ENCODE results near the gene SGTA. TPM values are rescaled to one million over a fixed set of nuclear protein-coding genes. Genes with fewer than 3 reads are reported as not detected.

The SGTA gene
- total and polyA plus RNA-seq, 9 of the 15 experiments (the other 6 are each of a cell fraction or from before 2014, with no cell fraction given) = 1.4 to 110 (median 49.9) TPM

DNA sequence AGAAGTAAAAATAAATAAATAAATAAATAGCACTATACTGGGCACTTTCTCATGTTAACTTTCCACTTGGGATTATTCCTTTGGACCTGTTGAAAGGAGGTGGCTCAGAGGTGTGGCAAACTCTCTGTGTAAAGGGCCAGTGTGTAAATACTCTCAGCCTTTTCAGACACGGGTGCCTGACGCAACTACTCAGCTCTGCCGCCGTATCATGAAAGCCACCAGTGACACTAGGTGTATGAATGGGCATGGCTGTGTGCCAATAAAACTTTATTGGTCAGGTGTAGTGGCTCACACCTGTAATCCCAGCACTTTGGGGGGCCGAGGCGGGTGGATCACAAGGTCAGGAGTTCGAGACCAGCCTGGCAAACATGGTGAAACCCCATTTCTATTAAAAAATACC, 23.1 kb downstream of the SGTA start:
- in situ Hi-C loops (cut with MboI) = no loop called here
- BruUV-seq (replicated peaks) = no TSS peak

More for the DNA sequence above, 23.1 kb downstream of the SGTA start:
- WGBS (ENCODE audit: insufficient coverage, low coverage, missing lambda C conversion rate) = 98% methylated on average over 7 of the region's 7 CpGs
- no peak overlapping the region for H3K4me2 ChIP-seq (ENCODE audit: insufficient read depth, low read length)
- peaks cover 0 to 14% of the 10 kb centered on the region in 2 experiments; a peak in 1 of 5 replicates for H3K4me1 ChIP-seq (replicated peaks in 1 of 2; ENCODE audit: control insufficient read depth in 2 of 2, insufficient read depth in 2 of 2, low read length in 2 of 2)
- no peak overlapping the region for H3K9ac ChIP-seq (ENCODE audit: insufficient read depth in 1 of 2, low read depth in 2 of 2, low read length in 2 of 2)
- TF ChIP-seq POLR2A (conservative IDR thresholded peaks at IDR 0.05) = no peak
- no peak for TF ChIP-seq BRF1 (IDR thresholded peaks at IDR 0.05; ENCODE audit: borderline replicate concordance, extremely low read depth, insufficient read length)
- TF ChIP-seq ILK (tag; IDR thresholded peaks at IDR 0.05; ENCODE audit: borderline replicate concordance, low read depth) = no peak
- TF ChIP-seq TGIF2 (CRISPR knock-in tag; IDR thresholded peaks at IDR 0.05) = no peak
- peak; percentile 45 for TF ChIP-seq NFIC (IDR thresholded peaks at IDR 0.05)
- TF ChIP-seq, protein P1, sequence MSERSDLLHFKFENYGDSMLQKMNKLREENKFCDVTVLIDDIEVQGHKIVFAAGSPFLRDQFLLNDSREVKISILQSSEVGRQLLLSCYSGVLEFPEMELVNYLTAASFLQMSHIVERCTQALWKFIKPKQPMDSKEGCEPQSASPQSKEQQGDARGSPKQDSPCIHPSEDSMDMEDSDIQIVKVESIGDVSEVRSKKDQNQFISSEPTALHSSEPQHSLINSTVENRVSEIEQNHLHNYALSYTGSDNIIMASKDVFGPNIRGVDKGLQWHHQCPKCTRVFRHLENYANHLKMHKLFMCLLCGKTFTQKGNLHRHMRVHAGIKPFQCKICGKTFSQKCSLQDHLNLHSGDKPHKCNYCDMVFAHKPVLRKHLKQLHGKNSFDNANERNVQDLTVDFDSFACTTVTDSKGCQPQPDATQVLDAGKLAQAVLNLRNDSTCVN (CRISPR knock-in tag; IDR thresholded peaks at IDR 0.05) = no peak
- TF ChIP-seq, protein P2, sequence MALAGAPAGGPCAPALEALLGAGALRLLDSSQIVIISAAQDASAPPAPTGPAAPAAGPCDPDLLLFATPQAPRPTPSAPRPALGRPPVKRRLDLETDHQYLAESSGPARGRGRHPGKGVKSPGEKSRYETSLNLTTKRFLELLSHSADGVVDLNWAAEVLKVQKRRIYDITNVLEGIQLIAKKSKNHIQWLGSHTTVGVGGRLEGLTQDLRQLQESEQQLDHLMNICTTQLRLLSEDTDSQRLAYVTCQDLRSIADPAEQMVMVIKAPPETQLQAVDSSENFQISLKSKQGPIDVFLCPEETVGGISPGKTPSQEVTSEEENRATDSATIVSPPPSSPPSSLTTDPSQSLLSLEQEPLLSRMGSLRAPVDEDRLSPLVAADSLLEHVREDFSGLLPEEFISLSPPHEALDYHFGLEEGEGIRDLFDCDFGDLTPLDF (CRISPR knock-in tag; IDR thresholded peaks at IDR 0.05) = no peak
- no peak for DNase-seq (ENCODE audit: extremely low read depth in 1 of 4, low spot score in 3 of 4)
- H2AFZ ChIP-seq (ENCODE audit: low read depth, low read length) = no peak overlapping the region
- no peaks in the 10 kb centered on the region for H3K9me3 ChIP-seq (replicated peaks; ENCODE audit: control insufficient read depth, insufficient read depth, low read depth, low read length)
- FAIRE-seq = no peak
- no peaks in the 10 kb centered on the region for H3K79me2 ChIP-seq (ENCODE audit: control insufficient read depth, insufficient read depth, low read length)
- no peaks in the 10 kb centered on the region for H3K27me3 ChIP-seq (ENCODE audit: control insufficient read depth in 2 of 2, insufficient read depth in 2 of 2, low read length in 2 of 2)
- H3K9me1 ChIP-seq (ENCODE audit: control insufficient read depth, insufficient read depth, low read length) = no peaks in the 10 kb centered on the region
- CTCF ChIA-PET (ENCODE audit: low intra/inter-chr PET ratio) = no interaction called here
- no peak for ATAC-seq
- peaks cover 93% of the 10 kb centered on the region; the same call in 2 of the 3 replicates for H3K36me3 ChIP-seq (ENCODE audit: control insufficient read depth, insufficient read depth, low read length)
- no peak overlapping the region for H3K27ac ChIP-seq (ENCODE audit: extremely low read depth, low read depth, low read length)
- no peaks in the 10 kb centered on the region for H4K20me1 ChIP-seq (replicated peaks; ENCODE audit: control insufficient read depth, insufficient read depth, low read length)
- intact Hi-C loops (cut with micrococcal nuclease) = no loop called here
- POLR2A ChIA-PET = interaction anchor here (1.1 kb wide), 1 partner anchor 11 kb away, joined by 4 read pairs; no protein-coding TSS in a partner anchor
- no peak overlapping the region for H3K4me3 ChIP-seq

Measured in K562 (cell line).